ENCODE data around the gene ATG13. TPM values are rescaled to one million over a fixed set of nuclear protein-coding genes. Genes with fewer than 3 reads are reported as not detected.

The ATG13 gene
- total RNA-seq, 1 experiment from 2014 or later: 109 TPM

GRCh38 chr11:46604796-46605195 lies 12.6 kb upstream of the ATG13 start:
- intact Hi-C loops (cut with micrococcal nuclease; ENCODE audit: unreplicated experiment): no loop called here
- Histone ChIP-seq H2AFZ (no peak overlapping the region), H3F3A (ENCODE audit: insufficient read depth, low read depth) (no peaks in the 10 kb centered on the region; the same call in 1 of the 2 replicates), H3K4me3 (no peak overlapping the region), H3K36me3 (ENCODE audit: low read depth) (0 out of 2 replicates have a peak, but pooled peaks cover 8% of the 10 kb centered on the region), H3K9me2 (ENCODE audit: insufficient read depth) (no peaks in the 10 kb centered on the region), H3K79me2 (ENCODE audit: low read depth) (no peaks in the 10 kb centered on the region), H3K27ac (no peak overlapping the region), H3K4me2 (no peak overlapping the region), H3K9me3 (ENCODE audit: insufficient read depth, low read depth) (no peaks in the 10 kb centered on the region), H3K4me1 (replicated peaks; ENCODE audit: insufficient read depth) (no peaks in the 10 kb centered on the region), H4K20me1 (ENCODE audit: insufficient read depth) (no peaks in the 10 kb centered on the region), H3K27me3 (ENCODE audit: insufficient read depth, low read depth) (no peaks in the 10 kb centered on the region)
- no peak for DNase-seq
- ChIA-PET CTCF (no interaction called here), POLR2A (ENCODE audit: unreplicated experiment) (no interaction called here)
- TF ChIP-seq EZH2 (IDR thresholded peaks at IDR 0.05; ENCODE audit: low read depth): no peak
- TF ChIP-seq, protein P1, sequence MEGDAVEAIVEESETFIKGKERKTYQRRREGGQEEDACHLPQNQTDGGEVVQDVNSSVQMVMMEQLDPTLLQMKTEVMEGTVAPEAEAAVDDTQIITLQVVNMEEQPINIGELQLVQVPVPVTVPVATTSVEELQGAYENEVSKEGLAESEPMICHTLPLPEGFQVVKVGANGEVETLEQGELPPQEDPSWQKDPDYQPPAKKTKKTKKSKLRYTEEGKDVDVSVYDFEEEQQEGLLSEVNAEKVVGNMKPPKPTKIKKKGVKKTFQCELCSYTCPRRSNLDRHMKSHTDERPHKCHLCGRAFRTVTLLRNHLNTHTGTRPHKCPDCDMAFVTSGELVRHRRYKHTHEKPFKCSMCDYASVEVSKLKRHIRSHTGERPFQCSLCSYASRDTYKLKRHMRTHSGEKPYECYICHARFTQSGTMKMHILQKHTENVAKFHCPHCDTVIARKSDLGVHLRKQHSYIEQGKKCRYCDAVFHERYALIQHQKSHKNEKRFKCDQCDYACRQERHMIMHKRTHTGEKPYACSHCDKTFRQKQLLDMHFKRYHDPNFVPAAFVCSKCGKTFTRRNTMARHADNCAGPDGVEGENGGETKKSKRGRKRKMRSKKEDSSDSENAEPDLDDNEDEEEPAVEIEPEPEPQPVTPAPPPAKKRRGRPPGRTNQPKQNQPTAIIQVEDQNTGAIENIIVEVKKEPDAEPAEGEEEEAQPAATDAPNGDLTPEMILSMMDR (conservative IDR thresholded peaks at IDR 0.05): no peak
- no TSS peak for BruUV-seq (replicated peaks)

- H2AFZ ChIP-seq: no peak overlapping the region
- CTCF ChIA-PET: no interaction called here
- TF ChIP-seq, protein P1 (conservative IDR thresholded peaks at IDR 0.05): no peak
- intact Hi-C loops (cut with micrococcal nuclease; ENCODE audit: unreplicated experiment): no loop called here
- no peaks in the 10 kb centered on the region for H3K79me2 ChIP-seq (ENCODE audit: low read depth)
- no peak overlapping the region for H3K27ac ChIP-seq
- H3K4me2 ChIP-seq: no peak overlapping the region
- no peak for DNase-seq
- no peaks in the 10 kb centered on the region for H3K27me3 ChIP-seq (ENCODE audit: insufficient read depth, low read depth)
- H3K4me1 ChIP-seq (replicated peaks; ENCODE audit: insufficient read depth): no peaks in the 10 kb centered on the region
- H3F3A ChIP-seq (ENCODE audit: insufficient read depth, low read depth): no peaks in the 10 kb centered on the region; the same call in none of the 2 replicates
- H3K9me2 ChIP-seq (ENCODE audit: insufficient read depth): no peaks in the 10 kb centered on the region
- BruUV-seq (replicated peaks): no TSS peak
- H4K20me1 ChIP-seq (ENCODE audit: insufficient read depth): no peaks in the 10 kb centered on the region
- H3K4me3 ChIP-seq: no peak overlapping the region
- POLR2A ChIA-PET (ENCODE audit: unreplicated experiment): no interaction called here
- 0 out of 2 replicates have a peak, but pooled peaks cover 8% of the 10 kb centered on the region for H3K36me3 ChIP-seq (ENCODE audit: low read depth)
- no peaks in the 10 kb centered on the region for H3K9me3 ChIP-seq (ENCODE audit: insufficient read depth, low read depth)
These were observed 9.8 kb upstream of the ATG13 start for GRCh38 chr11:46607516-46607915.

GRCh38 chr11:46609386-46609785 lies 8.0 kb upstream of the ATG13 start:
- H3K4me2 ChIP-seq: no peak overlapping the region
- no peaks in the 10 kb centered on the region for H4K20me1 ChIP-seq (ENCODE audit: insufficient read depth)
- no peaks in the 10 kb centered on the region for H3K9me2 ChIP-seq (ENCODE audit: insufficient read depth)
- H2AFZ ChIP-seq: no peak overlapping the region
- no peaks in the 10 kb centered on the region for H3K27me3 ChIP-seq (ENCODE audit: insufficient read depth, low read depth)
- intact Hi-C loops (cut with micrococcal nuclease; ENCODE audit: unreplicated experiment): no loop called here
- H3K36me3 ChIP-seq (ENCODE audit: low read depth): no peaks in the 10 kb centered on the region
- H3F3A ChIP-seq (ENCODE audit: insufficient read depth, low read depth): no peaks in the 10 kb centered on the region; the same call in none of the 2 replicates
- H3K4me1 ChIP-seq (replicated peaks; ENCODE audit: insufficient read depth): no peaks in the 10 kb centered on the region
- H3K27ac ChIP-seq: no peak overlapping the region
- no peak for DNase-seq
- no peaks in the 10 kb centered on the region for H3K79me2 ChIP-seq (ENCODE audit: low read depth)
- BruUV-seq (replicated peaks): no TSS peak
- H3K9me3 ChIP-seq (ENCODE audit: insufficient read depth, low read depth): no peaks in the 10 kb centered on the region
- POLR2A ChIA-PET (ENCODE audit: unreplicated experiment): no interaction called here
- H3K4me3 ChIP-seq: no peak overlapping the region
- TF ChIP-seq EZH2 (IDR thresholded peaks at IDR 0.05; ENCODE audit: low read depth): no peak
- TF ChIP-seq, protein P1 (conservative IDR thresholded peaks at IDR 0.05): no peak
- CTCF ChIA-PET: interaction anchor here (0.7 kb wide), 2 partner anchors 47 to 109 kb away, joined by 3 to 4 read pairs; no protein-coding TSS in a partner anchor

Data from PC-9 (cell line).